ENCODE data around the gene NPEPL1. TPM values are rescaled to one million over a fixed set of nuclear protein-coding genes. Genes with fewer than 3 reads are reported as not detected.

NPEPL1 gene
- total and polyA plus RNA-seq, 2 donors (not counting 3 experiments of a cell fraction or from before 2014, with no cell fraction given): 22.5 to 40.8 TPM

DNA sequence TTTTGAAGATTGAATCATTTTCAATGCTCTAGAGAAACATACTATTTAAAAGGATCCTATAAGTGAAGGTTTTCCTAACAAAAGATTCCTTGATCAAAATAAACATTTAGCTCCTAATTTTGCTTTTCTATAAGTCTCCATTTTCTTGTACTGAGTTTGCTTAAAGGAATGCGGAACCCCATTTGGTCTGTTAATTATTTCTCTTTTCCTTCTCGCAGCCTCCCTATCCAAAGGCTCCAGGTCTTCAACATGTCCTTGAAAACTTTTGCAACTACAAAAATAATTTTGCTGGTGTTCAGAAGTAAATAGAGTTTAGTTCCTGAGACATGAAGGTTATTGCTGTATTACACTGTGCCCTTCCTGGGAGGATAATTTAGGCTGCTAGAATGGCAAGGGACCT lies 8.3 kb upstream of the NPEPL1 start:
- DNase-seq (ENCODE audit: low read depth, low spot score) (no peak), FAIRE-seq (no peak)
- Histone ChIP-seq H3K27me3 (ENCODE audit: control insufficient read depth in 2 of 2, insufficient read depth in 2 of 2, low read length in 2 of 2) (no peaks in the 10 kb centered on the region), H2AFZ (ENCODE audit: low read depth, low read length) (no peak overlapping the region), H4K20me1 (replicated peaks; ENCODE audit: control insufficient read depth, extremely low read depth, insufficient read depth, low read length) (no peaks in the 10 kb centered on the region), H3K79me2 (ENCODE audit: control insufficient read depth, insufficient read depth, low read length) (no peaks in the 10 kb centered on the region), H3K4me2 (ENCODE audit: insufficient read depth, low read length) (no peak overlapping the region), H3K4me1 (ENCODE audit: control insufficient read depth, extremely low read depth, insufficient read depth, low read length) (no peaks in the 10 kb centered on the region), H3K36me3 (ENCODE audit: control insufficient read depth in 2 of 2, extremely low read depth in 1 of 2, insufficient read depth in 2 of 2, low read length in 2 of 2) (peaks cover 0 to 5% of the 10 kb centered on the region in 2 experiments), H3K9ac (replicated peaks; ENCODE audit: extremely low read depth, insufficient read depth, low read length) (no peak overlapping the region), H3K9me1 (replicated peaks; ENCODE audit: control insufficient read depth, extremely low read depth, insufficient read depth, low read length) (no peaks in the 10 kb centered on the region), H3K9me3 (replicated peaks; ENCODE audit: control insufficient read depth, insufficient read depth, low read length) (no peaks in the 10 kb centered on the region), H3K27ac (ENCODE audit: insufficient read depth, low read depth, low read length) (no peak overlapping the region), H3K4me3 (replicated peaks in 1 of 3; ENCODE audit: insufficient read depth in 1 of 3, low read depth in 1 of 3, low read length in 3 of 3) (no peak overlapping the region)
- no peak for TF ChIP-seq CTCF (IDR thresholded peaks at IDR 0.05; ENCODE audit: extremely low read depth in 1 of 2, insufficient read depth in 1 of 2, low read depth in 1 of 2, low read length in 2 of 2)
- BruUV-seq (replicated peaks): no TSS peak
- dilution Hi-C loops (cut with MboI; ENCODE audit: extremely low pct_ligation_motif_present, low sequenced_read_pairs) (no loop called here), intact Hi-C loops (cut with micrococcal nuclease) (no loop called here)
- ChIA-PET CTCF (no interaction called here), POLR2A (no interaction called here)

- ChIA-PET POLR2A (no interaction called here), CTCF (interaction anchor here (0.6 to 1.4 kb wide), 3 partner anchors 11 to 48 kb away, joined by 3 read pairs; no protein-coding TSS in a partner anchor)
- H3K9me3 ChIP-seq (replicated peaks; ENCODE audit: control insufficient read depth, insufficient read depth, low read length): no peaks in the 10 kb centered on the region
- H3K4me1 ChIP-seq (ENCODE audit: control insufficient read depth, extremely low read depth, insufficient read depth, low read length): no peaks in the 10 kb centered on the region
- H3K4me2 ChIP-seq (ENCODE audit: insufficient read depth, low read length): no peak overlapping the region
- dilution Hi-C loops (cut with MboI; ENCODE audit: extremely low pct_ligation_motif_present, low sequenced_read_pairs): no loop called here
- no peak overlapping the region for H3K4me3 ChIP-seq (replicated peaks in 1 of 3; ENCODE audit: insufficient read depth in 1 of 3, low read depth in 1 of 3, low read length in 3 of 3)
- H3K9ac ChIP-seq (replicated peaks; ENCODE audit: extremely low read depth, insufficient read depth, low read length): no peak overlapping the region
- H3K27ac ChIP-seq (ENCODE audit: insufficient read depth, low read depth, low read length): no peak overlapping the region
- BruUV-seq (replicated peaks): no TSS peak
- H3K27me3 ChIP-seq (ENCODE audit: control insufficient read depth in 2 of 2, insufficient read depth in 2 of 2, low read length in 2 of 2): no peaks in the 10 kb centered on the region
- H3K9me1 ChIP-seq (replicated peaks; ENCODE audit: control insufficient read depth, extremely low read depth, insufficient read depth, low read length): no peaks in the 10 kb centered on the region
- DNase-seq (ENCODE audit: low read depth, low spot score) (no peak), FAIRE-seq (no peak)
- no peaks in the 10 kb centered on the region for H3K79me2 ChIP-seq (ENCODE audit: control insufficient read depth, insufficient read depth, low read length)
- intact Hi-C loops (cut with micrococcal nuclease): no loop called here
- no peak overlapping the region for H2AFZ ChIP-seq (ENCODE audit: low read depth, low read length)
- no peaks in the 10 kb centered on the region for H4K20me1 ChIP-seq (replicated peaks; ENCODE audit: control insufficient read depth, extremely low read depth, insufficient read depth, low read length)
- no peak for TF ChIP-seq POLR2AphosphoS5 (IDR thresholded peaks at IDR 0.05; ENCODE audit: insufficient read depth, low read depth, low read length)
- no peak for TF ChIP-seq JUN (IDR thresholded peaks at IDR 0.05; ENCODE audit: borderline replicate concordance, insufficient read depth, insufficient read length, low read depth)
- TF ChIP-seq GATA2 (IDR thresholded peaks at IDR 0.05; ENCODE audit: insufficient read depth, insufficient read length, low read depth, low read length): no peak
- TF ChIP-seq, protein P1, sequence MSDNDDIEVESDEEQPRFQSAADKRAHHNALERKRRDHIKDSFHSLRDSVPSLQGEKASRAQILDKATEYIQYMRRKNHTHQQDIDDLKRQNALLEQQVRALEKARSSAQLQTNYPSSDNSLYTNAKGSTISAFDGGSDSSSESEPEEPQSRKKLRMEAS (IDR thresholded peaks at IDR 0.05; ENCODE audit: insufficient read depth, insufficient read length): no peak
- TF ChIP-seq FOS (IDR thresholded peaks at IDR 0.05; ENCODE audit: borderline replicate concordance, insufficient read depth, low read length): no peak
- no peaks in the 10 kb centered on the region for H3K36me3 ChIP-seq (ENCODE audit: control insufficient read depth in 2 of 2, extremely low read depth in 1 of 2, insufficient read depth in 2 of 2, low read length in 2 of 2)
These were observed 6.6 kb upstream of the NPEPL1 start for GRCh38 chr20:58685988-58686387.

All from endothelial cell of umbilical vein (primary cell).